Hematopoietic multipotent progenitor cell (in vitro differentiated cells): ENCODE results near the gene ATG10. TPM values are rescaled to one million over a fixed set of nuclear protein-coding genes. Genes with fewer than 3 reads are reported as not detected.
"Not testable (repeated sequence)": the region's sequence is repeated elsewhere in the genome, so short reads cannot be mapped to it uniquely, and the experiment has no call there.

Source experiments
- DNase-seq, 3 donors: peaks; one replicate each; pipeline ENCODE4 v3.0.0-alpha.2; 2011 to 2015; ENCODE audit warnings: low read depth in 2 of 3, low spot score in 2 of 3
- total RNA-seq: library from RNA; depleted of rRNA; stranded (reverse); fragments of >200 nt; gene quantifications from one replicate; pipeline ENCODE4 v1.2.3, GENCODE V29; 2012

The ATG10 gene
- 8.6 TPM for total RNA-seq

DNA sequence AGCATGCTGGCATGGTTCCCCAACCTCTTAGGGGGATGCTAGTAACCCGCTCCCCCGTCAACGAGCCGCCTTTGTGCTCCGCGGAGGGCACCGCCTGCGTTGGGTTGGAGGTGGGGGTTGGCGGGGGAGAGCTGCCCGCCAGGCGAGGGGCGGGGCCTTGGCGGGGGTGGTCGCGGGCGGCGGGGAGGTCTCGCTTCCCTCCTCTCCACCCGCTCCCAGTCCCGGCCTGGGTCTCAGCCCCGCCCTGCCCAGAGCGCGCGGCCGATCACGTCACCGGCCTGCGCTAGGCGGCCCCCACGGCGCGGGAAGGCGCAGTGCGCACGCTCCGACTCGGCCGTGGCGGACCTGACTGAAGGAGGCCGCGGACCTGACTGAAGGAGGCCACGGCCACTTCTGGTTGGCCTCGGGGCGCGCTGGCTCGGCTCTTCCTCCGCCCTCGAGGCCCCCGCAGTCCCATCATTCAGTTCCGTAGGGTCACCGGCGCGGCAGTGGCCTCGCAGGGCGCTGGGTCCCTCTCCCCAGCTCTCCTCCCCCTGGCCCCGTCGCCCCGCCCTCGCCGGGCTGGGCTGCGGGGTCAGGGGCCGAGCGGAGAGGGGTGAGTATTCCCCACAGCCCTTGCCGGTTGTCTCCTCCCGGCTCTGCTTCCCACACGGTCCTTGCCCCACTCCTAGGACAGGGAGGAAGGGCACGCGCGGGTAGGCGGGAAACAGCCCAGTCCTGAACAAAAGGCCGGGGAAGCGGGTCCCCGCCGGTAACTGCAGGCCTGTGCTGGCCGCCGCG lies at the start of gene ATG10:
Gene ATG10 (plus strand): TSS at position 312 of the 780 bp plus-strand sequence. CDS start 15,548 bp downstream, outside the sequence.
- DNase-seq, result peak; percentile 83 to 96 (median 95)

DNA sequence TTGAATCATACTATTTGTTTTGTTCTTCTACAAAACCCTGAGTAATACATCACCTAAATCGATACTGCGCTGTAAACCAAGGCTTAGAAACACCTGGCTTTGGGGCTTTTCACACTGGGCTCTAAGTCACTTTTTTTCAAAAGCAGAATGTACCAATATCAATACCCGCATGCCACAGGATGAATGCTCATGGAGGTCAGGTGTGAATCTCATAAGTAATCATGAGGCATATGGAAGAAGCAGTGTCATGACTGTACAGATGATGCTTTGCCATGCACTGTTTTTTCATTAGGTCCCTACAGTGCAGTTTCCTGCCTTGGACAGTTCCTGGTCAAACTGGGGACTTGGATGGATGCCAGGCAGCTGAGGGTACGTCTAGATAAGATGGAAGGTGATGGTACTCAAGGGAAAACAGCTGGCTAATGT lies 49.0 kb upstream of the ATG10 start:
- DNase-seq, result no peak

DNA sequence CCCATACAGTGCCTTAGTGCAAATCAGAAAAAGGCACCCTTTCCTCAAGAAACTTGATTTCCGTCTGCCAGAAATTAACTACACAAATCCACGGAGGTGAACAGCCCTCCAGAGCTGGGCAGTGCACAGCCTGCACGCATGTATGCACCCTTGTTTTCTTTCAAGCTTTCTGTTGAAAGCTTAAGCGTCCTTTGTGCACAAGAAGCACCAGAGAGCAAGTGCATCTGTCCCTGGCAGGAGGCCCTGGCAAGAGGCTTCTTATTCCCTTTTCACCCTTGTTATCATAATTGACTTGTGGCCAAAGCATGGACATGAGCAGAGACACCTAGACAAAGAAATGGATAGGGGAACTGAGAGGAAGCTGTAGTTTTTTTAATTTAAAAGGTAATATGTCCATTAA lies 47.4 kb upstream of the ATG10 start:
- no peak for DNase-seq

DNA sequence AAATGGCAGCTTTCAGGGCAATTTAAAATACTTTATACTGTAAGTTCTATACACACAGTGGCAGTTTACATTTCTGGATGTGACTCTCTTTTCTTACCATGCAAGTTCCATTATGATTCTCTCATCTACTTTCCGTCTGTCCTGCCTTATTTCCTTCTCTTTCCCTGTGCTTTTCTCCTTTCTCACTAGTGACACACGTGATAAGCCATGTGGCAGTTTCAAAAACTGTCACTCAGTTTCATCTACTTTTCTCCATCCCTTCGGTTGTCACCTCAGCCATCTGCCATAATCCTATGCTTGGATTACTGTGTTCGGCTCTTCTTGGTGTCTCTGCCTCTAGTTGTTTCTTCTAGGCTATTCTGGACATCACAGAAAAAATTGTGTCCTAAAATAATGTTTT lies 46.8 kb upstream of the ATG10 start:
- no peak for DNase-seq

DNA sequence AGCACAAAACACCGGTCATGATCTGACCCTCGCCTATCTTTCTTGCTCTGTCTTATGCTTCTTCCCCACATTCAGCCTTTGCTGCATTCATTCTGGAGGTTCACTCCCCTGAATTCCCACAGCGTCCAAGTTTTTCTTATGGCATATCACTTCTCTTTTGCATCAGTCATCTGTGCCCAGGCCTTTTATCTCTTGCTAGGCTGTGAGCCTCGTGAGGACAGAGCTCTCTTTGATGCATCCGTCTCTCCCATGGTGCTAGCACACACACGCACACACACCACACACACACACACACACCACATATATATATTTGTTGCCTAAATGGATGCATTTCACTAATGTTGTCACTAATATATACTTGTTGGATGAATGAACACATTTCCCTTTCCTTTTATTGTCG lies 45.8 kb upstream of the ATG10 start:
- DNase-seq, result no peak

DNA sequence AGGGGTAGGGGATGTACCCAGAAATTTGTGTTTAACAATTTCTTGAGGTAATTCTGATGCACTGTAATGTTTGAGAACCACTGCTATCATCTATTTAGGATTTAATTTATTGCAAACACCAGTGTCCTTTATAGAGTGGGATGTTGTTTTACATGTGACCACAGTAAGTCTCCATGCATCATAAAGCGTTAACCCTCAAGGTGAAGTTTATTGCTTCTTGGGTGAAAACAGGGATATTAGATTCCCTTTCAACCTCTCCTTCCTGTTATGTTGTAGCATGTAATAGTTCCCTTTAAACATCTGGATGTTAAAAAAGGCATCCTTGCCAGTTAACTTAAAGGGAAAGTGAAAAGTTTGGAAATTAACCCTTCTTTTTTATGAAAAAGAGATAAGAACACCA lies 35.8 kb upstream of the ATG10 start:
- no peak for DNase-seq

DNA sequence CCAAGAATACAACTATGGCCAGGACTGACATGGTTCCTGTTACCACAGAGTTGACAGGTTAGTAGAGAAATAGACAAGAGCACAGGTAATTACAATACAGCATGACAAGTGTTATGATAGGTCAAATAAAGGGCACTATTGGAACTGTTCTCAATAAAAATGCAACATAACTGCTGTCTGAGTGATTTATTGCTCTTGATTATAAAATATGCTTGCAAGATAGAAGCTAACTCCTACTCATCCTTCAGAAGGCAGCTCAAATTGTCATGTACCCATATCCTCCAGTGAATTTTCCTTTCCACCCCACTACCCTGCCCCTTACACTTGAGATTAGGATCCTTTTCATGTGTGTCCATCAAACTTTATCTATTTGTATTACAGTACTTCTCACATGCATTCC lies 35.1 kb upstream of the ATG10 start:
- no peak for DNase-seq

DNA sequence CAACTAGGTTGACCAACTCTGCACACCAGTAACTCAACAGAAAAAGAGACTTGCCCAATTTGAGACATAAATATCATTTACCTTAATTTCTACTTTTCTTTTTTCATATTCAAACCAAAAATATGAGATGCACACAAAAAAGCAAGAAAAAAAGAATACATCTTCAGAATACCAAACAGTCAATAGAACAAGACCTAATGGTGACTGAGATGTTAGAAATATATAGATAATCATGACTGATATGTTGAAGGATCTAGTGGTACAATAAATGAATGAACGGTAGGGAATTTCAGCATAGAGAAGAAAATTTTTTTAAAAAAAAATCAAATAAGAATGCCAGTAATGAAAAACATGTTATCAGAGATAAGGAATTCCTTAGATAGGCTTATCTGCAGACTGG lies 29.1 kb upstream of the ATG10 start:
- no peak for DNase-seq

DNA sequence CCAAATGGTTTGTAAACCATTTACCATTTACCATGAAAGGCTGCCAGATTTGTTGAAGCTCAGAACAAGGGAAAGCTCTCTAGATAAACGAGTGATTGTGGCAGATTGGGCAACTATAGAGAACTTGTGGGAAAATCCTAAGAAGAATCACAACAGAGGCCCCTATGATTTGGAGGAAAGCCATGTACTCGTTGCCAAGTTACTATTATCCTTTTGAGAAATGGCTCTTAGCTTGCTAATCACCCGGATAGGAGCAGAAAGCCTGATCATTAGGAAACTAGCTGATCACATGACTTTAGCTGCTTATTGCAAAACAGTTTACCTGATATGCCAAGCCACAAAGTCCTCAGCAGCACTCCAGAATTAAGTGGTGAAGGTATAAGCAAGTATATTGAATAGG lies 23.5 kb upstream of the ATG10 start:
- DNase-seq, result no peak

DNA sequence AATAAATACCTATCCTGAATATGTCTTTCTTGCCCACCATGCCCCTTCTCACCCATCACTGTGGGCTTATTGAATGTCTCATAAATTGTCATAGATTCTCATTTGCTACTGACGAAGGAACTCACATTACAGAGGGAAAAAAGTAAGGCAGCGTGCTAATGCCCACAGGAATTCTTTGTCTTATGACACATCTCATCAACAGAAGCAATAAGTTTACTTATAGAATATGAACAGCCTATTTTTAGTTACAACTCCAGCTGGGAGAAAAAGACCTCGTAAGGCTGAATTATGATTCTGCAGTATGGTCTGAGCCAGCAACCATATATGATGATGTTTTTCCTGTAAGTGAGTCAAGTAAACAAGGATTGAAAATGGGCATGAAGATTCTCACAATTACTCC lies 22.4 kb upstream of the ATG10 start:
- no peak for DNase-seq

DNA sequence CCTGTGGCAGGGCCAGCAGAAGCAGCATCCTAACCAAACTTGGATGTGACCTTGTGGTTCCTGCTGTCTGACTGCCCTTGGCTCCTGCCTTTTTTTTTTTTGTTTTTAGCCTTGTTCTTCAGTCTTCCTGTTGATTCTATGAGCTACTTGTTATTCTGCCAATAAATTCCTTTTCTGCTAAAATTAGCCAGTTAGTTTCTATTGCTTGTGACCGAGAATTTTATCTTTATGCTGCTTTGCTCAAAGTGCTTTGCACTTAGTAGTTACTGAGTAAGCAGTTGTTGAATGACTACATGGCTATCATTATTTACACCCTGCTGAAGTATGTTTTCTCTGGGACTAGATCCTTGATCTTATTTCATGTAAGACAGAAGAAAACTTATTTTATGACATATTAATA lies 20.8 kb upstream of the ATG10 start:
- DNase-seq, result no peak

DNA sequence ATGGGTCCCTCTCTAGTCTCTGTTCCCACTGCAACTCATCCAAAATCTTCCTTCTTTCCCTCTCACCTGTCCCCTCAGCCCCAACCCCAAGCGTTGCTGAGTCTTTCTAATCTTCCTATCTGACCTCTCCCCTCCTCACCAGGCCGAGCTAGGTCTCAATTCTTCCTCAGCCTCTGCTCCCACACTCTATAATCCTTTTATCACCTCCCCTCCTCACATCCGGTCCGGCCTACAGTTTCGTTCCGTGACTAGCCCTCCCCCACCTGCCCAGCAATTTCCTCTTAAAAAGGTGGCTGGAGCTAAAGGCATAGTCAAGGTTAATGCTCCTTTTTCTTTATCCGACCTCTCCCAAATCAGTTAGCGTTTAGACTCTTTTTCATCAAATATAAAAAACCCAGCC lies 17.0 kb upstream of the ATG10 start:
- not testable (repeated sequence) for DNase-seq

DNA sequence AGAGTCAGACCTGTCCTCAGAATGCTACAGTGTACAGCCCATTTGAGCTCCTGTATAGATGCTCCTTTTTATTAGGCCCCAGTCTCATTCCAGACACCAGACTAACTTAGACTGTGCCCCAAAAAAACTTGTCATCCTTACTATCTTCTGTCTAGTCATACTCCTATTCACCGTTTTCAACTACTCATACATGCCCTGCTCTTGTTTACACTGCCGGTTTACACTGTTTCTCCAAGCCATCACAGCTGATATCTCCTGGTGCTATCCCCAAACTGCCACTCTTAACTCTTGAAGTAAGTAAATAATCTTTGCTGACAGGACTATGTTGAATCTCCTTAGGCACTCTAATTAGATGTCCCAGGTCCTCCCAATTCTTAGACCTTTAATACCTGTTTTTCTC lies 13.7 kb upstream of the ATG10 start:
- not testable (repeated sequence) for DNase-seq

DNA sequence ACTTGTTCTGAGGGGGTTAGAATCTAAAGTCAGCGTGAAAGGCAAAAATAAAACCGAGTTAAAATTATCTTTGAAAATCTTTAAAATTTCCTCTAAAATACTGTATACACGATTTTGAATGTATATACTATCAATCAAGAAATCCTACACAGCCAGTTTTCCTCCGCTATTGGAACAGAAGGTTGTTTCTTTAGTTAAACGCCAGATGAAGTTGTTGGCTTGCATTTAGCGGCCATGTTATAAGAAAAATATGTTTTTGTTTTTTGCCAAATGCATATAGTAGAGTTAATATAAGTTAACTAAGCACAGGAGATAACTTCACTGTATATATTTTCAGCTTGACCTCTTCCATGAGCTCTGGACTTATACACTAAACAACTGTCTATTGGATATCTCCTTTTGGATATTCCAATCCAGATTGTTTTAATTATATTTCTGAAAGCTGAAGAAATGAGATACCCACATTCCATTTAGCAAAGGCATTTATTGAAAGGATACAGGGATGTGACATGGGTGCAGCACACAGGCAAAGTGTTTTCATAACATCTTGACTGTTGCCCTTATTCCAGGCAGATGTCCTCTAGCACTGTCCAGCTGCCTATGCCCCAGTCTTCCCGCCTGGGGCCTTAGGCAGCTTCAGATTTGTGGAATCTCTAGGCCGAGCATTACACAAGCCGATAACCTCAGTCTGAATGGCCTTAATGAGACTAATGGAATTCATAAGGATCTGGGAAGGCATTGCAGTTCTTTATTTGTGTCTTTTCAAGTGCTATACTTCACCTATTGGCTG lies 10.0 kb upstream of the ATG10 start:
- DNase-seq, result no peak

DNA sequence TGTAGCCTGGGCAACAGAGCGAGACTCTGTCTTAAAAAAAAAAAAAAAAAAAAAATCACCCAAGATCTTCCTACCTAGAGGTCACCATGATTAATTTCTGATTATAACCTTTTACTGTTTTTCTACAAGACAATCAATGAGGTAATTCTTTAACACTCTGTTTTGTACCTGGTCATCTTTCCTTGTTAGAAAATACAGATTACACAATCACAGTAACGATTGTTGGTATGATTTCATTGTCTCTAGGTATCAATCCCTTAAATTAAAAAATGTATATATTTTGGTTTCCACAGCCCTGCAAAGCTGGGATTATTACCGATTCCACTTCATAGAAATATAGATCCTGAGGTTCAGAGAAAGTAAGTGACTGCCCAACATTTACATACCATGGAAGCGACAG lies 8.3 kb upstream of the ATG10 start:
- no peak for DNase-seq

DNA sequence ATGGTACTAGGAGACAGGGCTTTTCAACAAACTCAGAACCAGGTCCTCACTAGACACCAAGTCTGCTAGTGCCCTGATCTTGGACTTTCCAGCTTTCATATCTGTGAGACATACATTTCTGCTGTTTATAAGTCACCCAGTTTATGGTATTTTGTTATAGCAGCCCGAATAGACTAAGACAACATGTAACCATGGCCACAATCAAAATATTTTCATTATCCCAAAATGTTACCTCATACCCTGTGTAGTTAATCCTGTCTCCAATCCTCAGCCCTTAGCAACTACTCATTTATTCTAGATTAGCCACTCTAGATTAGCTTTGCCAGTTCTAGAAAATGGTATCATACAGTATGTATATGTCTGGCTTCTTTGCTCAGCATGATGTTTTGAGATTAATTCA lies 6.3 kb upstream of the ATG10 start:
- no peak for DNase-seq

DNA sequence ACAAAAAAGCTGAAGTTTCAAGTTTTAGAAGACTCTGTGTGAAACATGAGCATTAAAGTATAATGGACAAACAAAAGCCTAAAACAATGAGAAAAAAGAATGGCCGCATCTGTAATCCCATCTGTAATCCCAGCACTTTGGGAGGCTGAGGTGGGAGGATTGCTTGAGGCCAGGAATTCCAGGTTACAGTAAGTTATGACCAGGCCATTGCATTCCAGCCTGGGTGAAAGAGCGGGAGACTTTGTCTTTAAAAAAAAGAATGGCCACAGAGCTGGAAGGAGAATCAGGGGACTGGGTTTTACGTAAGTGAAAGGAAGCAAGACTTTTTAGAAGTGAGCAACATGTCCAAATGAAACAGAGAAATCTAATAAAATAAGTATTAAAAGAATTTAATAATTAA lies 2.6 kb upstream of the ATG10 start:
- DNase-seq, result no peak

DNA sequence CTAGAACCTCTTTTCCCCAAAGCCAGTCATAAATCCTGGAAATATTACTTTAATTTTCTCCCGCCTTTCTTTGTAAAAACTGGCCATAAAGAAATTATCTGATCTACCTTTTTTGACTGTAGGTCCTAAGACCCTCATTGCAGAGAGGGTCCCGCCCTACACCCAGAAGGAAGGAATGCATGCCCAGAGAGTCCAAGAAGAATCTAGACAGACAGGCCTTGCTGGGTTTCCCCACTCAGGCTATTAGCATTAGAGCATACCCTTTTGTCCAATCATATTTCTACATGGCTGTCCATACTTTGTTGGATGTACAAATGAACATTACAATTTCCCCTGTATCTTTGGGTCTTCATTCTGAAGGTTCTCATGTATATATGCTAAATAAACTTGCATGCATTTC lies 1.9 kb upstream of the ATG10 start:
- DNase-seq, result no peak

DNA sequence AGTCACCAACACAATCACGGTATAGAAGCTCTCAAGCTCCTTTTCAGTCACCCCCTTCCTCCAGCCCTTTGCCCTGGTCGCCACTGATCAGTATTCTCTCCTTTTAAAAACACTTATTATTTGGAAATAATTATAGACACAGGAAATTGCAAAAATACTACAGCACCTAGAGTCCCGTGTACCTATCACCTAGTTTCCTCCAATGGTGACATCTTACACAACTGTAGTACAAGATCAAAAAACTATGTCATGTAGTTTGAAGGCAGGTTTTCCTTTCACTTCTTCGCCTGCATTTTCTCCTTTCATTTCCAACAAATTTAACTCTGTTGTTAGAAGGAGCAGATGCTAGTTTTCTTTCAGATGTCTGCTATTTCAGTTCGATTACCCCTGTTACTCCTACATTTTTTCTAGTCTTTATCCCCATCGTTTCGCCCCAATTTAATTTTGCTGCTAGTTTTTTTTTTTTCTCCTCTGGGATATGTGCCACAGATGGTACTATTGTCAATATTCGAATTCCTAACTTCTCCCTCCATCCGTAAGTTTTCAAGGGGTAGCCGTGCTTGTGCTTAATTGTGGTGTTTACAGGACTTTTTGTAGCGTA lies 612 bp upstream of the ATG10 start:
- peak; percentile 18 to 63 (median 29) for DNase-seq

DNA sequence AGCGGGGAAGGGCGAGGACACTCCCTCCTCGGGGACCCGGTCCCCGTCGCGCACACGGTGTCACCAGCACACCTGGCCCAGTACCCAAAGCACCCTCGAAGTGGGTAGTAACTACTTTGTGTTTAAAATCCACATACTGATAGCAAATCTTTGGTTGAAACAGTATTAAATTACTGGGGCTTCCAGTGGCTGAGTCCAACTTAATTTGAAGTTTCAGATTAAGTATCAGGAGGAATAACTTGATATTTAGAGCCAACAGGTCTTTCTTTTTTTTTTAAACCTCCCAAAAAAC lies 615 bp downstream of the ATG10 start:
- DNase-seq, result no peak

DNA sequence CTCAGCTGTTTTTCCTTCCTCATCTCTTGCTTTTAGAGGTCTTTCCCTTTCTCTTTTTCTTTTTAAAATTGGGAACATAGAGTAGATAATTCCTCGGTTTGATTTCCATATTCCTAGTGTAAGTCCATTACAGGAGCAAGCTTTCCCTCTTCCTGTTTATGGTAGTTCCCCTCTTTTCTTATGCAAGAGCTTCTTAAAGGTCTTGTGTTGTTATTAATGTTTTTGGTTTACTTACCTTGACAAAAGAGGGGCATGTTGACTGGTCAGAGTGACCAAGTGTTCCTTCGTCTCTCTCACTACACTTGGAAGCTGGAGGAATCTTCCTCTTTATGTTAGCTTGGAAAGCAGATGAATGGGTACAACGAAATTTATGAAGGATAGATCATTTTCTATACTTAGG lies 8.3 kb downstream of the ATG10 start:
- DNase-seq, result no peak
